Vagina (tissue), 2 donors: ENCODE measurements around the gene NPY5R. TPM values are rescaled to one million over a fixed set of nuclear protein-coding genes. Genes with fewer than 3 reads are reported as not detected.

Experiments used
- DNase-seq, 2 donors: peaks; one replicate each; pipeline ENCODE4 v3.0.0-alpha.2; 2017; ENCODE audit errors: extremely low spot score in 2 of 2
- H3K27ac ChIP-seq: fragments of 200-600 bp; sonication (generic); one replicate; pipeline ENCODE4 v1.5.1; 2019
- H3K27me3 ChIP-seq: fragments of 200-600 bp; sonication (generic); one replicate; pipeline ENCODE4 v1.5.1; 2019
- H3K36me3 ChIP-seq, 2 donors: fragments of 200-600 bp; sonication (generic); one replicate each; pipeline ENCODE4 v1.5.1; 2017 to 2019
- H3K4me1 ChIP-seq: fragments of 200-600 bp; sonication (generic); one replicate; pipeline ENCODE4 v1.5.1; 2019
- H3K4me3 ChIP-seq, 2 donors: fragments of 200-600 bp; sonication (generic); 1 replicate in 1 of 2; 2 replicates in 1 of 2; pipeline ENCODE4 v1.5.1; 2016 to 2019
- H3K9me3 ChIP-seq: fragments of 200-600 bp; sonication (generic); one replicate; pipeline ENCODE4 v1.5.1; 2019
- POLR2A ChIP-seq, 2 donors: fragments of 450-650 bp; IDR thresholded peaks; one replicate each; pipeline ENCODE4 v1.6.1; 2017; ENCODE audit warnings: antibody characterized with exemption in 2 of 2, mild to moderate bottlenecking in 2 of 2, moderate library complexity in 2 of 2
- POLR2AphosphoS5 ChIP-seq, 2 donors: sonication (generic); formaldehyde crosslinking; IDR thresholded peaks; one replicate each; pipeline ENCODE4 v1.9.0; 2017; ENCODE audit warnings: antibody characterized with exemption in 2 of 2, mild to moderate bottlenecking in 2 of 2, low read depth in 1 of 2; ENCODE audit not compliant: insufficient read depth in 1 of 2
- intact Hi-C: fragments of 100-400 bp; cut with DNase I; formaldehyde crosslinking; loops from one replicate; pipeline ENCODE4 v1.15.1; 2023
- total RNA-seq: library from RNA; depleted of rRNA; stranded (reverse); fragments of >200 nt; gene quantifications from one replicate; pipeline ENCODE4 v1.2.3, GENCODE V29; 2016
- TF ChIP-seq, protein P1 (sequence below), 3 experiments: fragments of 450-650 bp in 2 of 3; fragments of 200-600 bp in 1 of 3; sonication (generic) in 1 of 3; IDR thresholded peaks; one replicate each; pipeline ENCODE4 v1.5.1; 2017 to 2019; ENCODE audit warnings: antibody characterized with exemption in 3 of 3, mild to moderate bottlenecking in 2 of 3, moderate library complexity in 2 of 3

The NPY5R gene
- not detected for total RNA-seq

GRCh38 chr4:163343604-163344146 lies at the start of gene NPY5R:
TSS of gene NPY5R (plus strand) at chr4:163343892. CDS start at chr4:163350274, 6,382 bp downstream.
- H3K27me3 ChIP-seq = peaks cover 5% of the 10 kb centered on the region
- peak within 1 kb of the TSS; percentile 42 to 52 for H3K4me3 ChIP-seq
- TF ChIP-seq, protein P1, sequence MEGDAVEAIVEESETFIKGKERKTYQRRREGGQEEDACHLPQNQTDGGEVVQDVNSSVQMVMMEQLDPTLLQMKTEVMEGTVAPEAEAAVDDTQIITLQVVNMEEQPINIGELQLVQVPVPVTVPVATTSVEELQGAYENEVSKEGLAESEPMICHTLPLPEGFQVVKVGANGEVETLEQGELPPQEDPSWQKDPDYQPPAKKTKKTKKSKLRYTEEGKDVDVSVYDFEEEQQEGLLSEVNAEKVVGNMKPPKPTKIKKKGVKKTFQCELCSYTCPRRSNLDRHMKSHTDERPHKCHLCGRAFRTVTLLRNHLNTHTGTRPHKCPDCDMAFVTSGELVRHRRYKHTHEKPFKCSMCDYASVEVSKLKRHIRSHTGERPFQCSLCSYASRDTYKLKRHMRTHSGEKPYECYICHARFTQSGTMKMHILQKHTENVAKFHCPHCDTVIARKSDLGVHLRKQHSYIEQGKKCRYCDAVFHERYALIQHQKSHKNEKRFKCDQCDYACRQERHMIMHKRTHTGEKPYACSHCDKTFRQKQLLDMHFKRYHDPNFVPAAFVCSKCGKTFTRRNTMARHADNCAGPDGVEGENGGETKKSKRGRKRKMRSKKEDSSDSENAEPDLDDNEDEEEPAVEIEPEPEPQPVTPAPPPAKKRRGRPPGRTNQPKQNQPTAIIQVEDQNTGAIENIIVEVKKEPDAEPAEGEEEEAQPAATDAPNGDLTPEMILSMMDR (IDR thresholded peaks at IDR 0.05) = no peak
- TF ChIP-seq POLR2A (IDR thresholded peaks at IDR 0.05) = no peak
- no peak for TF ChIP-seq POLR2AphosphoS5 (IDR thresholded peaks at IDR 0.05; ENCODE audit: insufficient read depth in 1 of 2, low read depth in 1 of 2)

GRCh38 chr4:163295138-163295537 lies 48.6 kb upstream of the NPY5R start:
- DNase-seq = no peak
- H3K27me3 ChIP-seq = no peaks in the 10 kb centered on the region
- no peaks in the 10 kb centered on the region for H3K36me3 ChIP-seq
- TF ChIP-seq, protein P1 (IDR thresholded peaks at IDR 0.05) = no peak
- TF ChIP-seq POLR2A (IDR thresholded peaks at IDR 0.05) (no peak), POLR2AphosphoS5 (IDR thresholded peaks at IDR 0.05; ENCODE audit: insufficient read depth in 1 of 2, low read depth in 1 of 2) (no peak)
- intact Hi-C loops = no loop called here
- H3K4me3 ChIP-seq = no peak overlapping the region
- no peaks in the 10 kb centered on the region for H3K9me3 ChIP-seq
- no peak overlapping the region for H3K27ac ChIP-seq
- H3K4me1 ChIP-seq = no peaks in the 10 kb centered on the region

More at GRCh38 chr4:163343604-163344146, at the start of gene NPY5R:
- intact Hi-C loops = no loop called here
- DNase-seq = no peak
- H3K36me3 ChIP-seq = no peaks in the 10 kb centered on the region
- no peaks in the 10 kb centered on the region for H3K9me3 ChIP-seq
- peaks cover 13% of the 10 kb centered on the region for H3K4me1 ChIP-seq
- peak within 1 kb of the TSS; percentile 53 for H3K27ac ChIP-seq

GRCh38 chr4:163300445-163300844 lies 43.2 kb upstream of the NPY5R start:
- Histone ChIP-seq H3K9me3 (no peaks in the 10 kb centered on the region), H3K36me3 (no peaks in the 10 kb centered on the region), H3K4me3 (no peak overlapping the region), H3K4me1 (no peaks in the 10 kb centered on the region), H3K27ac (no peak overlapping the region), H3K27me3 (no peaks in the 10 kb centered on the region)
- no peak for DNase-seq
- intact Hi-C loops = loop anchor here (10.0 kb wide), 1 partner anchor 156 kb away; no protein-coding TSS in a partner anchor
- TF ChIP-seq POLR2AphosphoS5 (IDR thresholded peaks at IDR 0.05; ENCODE audit: insufficient read depth in 1 of 2, low read depth in 1 of 2) (no peak), POLR2A (IDR thresholded peaks at IDR 0.05) (no peak)
- TF ChIP-seq, protein P1 (IDR thresholded peaks at IDR 0.05) = no peak

GRCh38 chr4:163303069-163303468 lies 40.6 kb upstream of the NPY5R start:
- no peak for DNase-seq

DNA sequence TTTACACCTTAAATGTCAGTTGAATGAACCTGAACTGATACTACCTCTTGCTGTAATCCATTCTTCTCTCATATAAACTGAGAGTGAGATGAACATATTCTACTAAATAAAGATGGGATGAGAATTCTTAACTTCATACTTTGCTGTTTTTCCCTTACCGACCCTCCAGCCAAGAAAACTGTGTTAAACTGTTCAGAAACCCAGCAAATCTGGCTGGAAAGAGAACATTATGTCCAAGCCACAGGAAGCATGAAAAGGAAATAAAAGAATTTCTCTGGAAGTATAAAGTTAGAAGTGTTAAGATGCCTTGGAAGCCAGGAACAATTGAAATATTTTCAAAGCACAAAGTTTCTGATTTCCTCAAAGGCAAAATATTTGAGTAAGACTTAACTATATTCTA lies 34.2 kb upstream of the NPY5R start:
- no peak for TF ChIP-seq POLR2AphosphoS5 (IDR thresholded peaks at IDR 0.05; ENCODE audit: insufficient read depth in 1 of 2, low read depth in 1 of 2)
- TF ChIP-seq, protein P1 (IDR thresholded peaks at IDR 0.05) = no peak
- TF ChIP-seq POLR2A (IDR thresholded peaks at IDR 0.05) = no peak
- no peak for DNase-seq
- no peaks in the 10 kb centered on the region for H3K36me3 ChIP-seq
- H3K4me3 ChIP-seq = no peak overlapping the region
- H3K4me1 ChIP-seq = no peaks in the 10 kb centered on the region
- H3K27ac ChIP-seq = no peak overlapping the region
- H3K9me3 ChIP-seq = no peaks in the 10 kb centered on the region
- intact Hi-C loops = loop anchor here (10.0 kb wide), 1 partner anchor 165 kb away; no protein-coding TSS in a partner anchor
- no peaks in the 10 kb centered on the region for H3K27me3 ChIP-seq

More at GRCh38 chr4:163303069-163303468, 40.6 kb upstream of the NPY5R start:
- no peaks in the 10 kb centered on the region for H3K9me3 ChIP-seq
- H3K27ac ChIP-seq = no peak overlapping the region
- H3K4me1 ChIP-seq = no peaks in the 10 kb centered on the region
- no peaks in the 10 kb centered on the region for H3K36me3 ChIP-seq
- no peak overlapping the region for H3K4me3 ChIP-seq
- no peaks in the 10 kb centered on the region for H3K27me3 ChIP-seq
- intact Hi-C loops = loop anchor here (10.0 kb wide), 1 partner anchor 158 kb away; no protein-coding TSS in a partner anchor
- no peak for TF ChIP-seq POLR2AphosphoS5 (IDR thresholded peaks at IDR 0.05; ENCODE audit: insufficient read depth in 1 of 2, low read depth in 1 of 2)
- TF ChIP-seq POLR2A (IDR thresholded peaks at IDR 0.05) = no peak
- TF ChIP-seq, protein P1 (IDR thresholded peaks at IDR 0.05) = no peak
